ENCODE data around the gene NAGLU.

DNA sequence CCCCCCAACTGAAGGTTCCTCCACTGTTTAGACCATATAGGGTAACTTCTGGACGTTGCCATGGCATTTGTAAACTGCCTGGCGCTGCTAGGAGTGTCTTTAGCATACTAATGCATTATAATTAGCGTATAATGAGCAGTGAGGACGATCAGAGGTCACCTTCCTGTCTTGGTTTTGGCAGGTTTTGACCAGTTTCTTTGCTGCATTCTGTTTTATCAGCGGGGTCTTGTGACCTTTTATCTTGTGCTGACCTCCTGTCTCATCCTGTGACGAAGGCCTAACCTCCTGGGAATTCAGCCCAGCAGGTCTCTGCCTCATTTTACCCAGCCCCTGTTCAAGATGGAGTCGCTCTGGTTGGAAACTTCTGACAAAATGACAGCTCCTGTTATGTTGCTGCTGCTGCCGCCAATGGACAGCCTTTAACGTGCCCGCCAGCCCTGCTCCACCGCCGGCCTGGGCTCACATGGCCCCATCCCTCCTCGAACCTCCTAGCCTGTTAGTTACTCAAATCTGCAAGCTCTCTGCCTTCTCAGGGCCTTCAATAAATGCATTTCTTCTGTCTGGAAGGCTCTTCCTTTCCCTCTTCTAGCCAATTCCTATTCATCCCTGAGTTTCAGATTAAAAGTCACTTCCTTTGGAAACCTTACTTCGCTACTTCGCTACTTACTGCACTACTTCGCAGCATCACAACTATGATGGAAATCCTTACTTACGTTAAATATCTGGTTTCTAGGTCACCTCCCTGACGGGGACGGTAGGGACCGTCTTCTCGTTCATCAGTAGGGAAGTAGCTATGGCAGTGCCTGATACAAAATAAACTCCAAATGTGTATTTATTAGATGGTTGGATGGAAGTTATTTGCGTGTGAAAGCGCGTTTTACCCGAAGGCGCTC lies 640 bp upstream of the NAGLU start:
- TF ChIP-seq POLR2A (IDR thresholded peaks at IDR 0.05; ENCODE audit: low read length) (no peak), GATA1 (IDR thresholded peaks at IDR 0.05; ENCODE audit: low read depth, low read length) (no peak)
